GM19452 (cell line): ENCODE data around the gene MUC2.

Experiments
- ATAC-seq: cut with Tn5 transposase; IDR thresholded peaks from one replicate; pipeline ENCODE4 v1.9.1; 2021; ENCODE audit not compliant: unreplicated experiment

MUC2 gene

GRCh38 chr11:1036303-1036923 lies 38.3 kb upstream of the MUC2 start, which contains the start of gene MUC6:
MUC6 (minus strand) TSS chr11:1036718; CDS start chr11:1036655, 63 bp downstream.
- no peak for ATAC-seq

GRCh38 chr11:1036931-1037330 lies 37.7 kb upstream of the MUC2 start:
- ATAC-seq, result no peak

GRCh38 chr11:1037506-1038055 lies 37.1 kb upstream of the MUC2 start:
- no peak for ATAC-seq

DNA sequence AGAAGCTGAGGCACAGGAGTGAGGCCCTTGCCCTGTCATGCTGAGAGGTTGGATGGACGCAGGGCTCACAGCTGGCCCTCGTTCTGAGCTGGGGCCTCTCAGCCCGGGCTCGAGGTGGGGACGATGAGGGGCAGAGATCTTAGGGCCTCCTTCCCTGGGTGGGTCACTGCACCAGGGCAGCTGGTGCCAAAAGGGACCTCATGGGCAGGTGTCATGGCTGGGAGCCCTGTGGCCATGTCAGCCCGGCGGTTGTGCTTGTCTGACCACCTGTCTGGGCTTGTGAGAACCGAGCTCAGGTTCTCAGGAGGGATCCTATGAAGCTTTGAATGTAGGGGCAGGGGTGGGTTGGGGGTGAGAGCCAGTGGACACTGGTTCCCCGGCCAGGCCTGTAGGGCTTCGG lies 36.3 kb upstream of the MUC2 start:
- no peak for ATAC-seq

DNA sequence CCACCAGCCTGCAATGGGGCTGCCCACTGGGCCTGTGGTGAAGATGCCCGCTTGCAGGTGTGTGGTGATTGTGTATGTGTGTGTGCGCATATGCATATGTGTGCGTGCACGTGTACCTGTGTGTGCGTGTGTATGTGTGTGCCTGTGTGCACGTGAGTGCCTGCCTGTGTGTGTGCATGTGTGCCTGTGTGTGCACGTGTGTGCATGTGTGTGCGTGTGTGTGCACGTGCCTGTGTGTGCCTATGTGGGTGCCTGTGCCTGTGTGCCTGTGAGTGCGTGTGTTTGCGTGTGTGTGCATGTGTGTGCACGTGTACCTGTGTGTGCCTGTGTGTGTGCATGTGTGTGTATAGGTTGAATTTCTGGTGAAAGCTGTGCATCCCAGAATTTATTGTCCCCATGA lies 35.8 kb upstream of the MUC2 start:
- no peak for ATAC-seq

GRCh38 chr11:1039481-1040427 lies 34.9 kb upstream of the MUC2 start:
- no peak for ATAC-seq

DNA sequence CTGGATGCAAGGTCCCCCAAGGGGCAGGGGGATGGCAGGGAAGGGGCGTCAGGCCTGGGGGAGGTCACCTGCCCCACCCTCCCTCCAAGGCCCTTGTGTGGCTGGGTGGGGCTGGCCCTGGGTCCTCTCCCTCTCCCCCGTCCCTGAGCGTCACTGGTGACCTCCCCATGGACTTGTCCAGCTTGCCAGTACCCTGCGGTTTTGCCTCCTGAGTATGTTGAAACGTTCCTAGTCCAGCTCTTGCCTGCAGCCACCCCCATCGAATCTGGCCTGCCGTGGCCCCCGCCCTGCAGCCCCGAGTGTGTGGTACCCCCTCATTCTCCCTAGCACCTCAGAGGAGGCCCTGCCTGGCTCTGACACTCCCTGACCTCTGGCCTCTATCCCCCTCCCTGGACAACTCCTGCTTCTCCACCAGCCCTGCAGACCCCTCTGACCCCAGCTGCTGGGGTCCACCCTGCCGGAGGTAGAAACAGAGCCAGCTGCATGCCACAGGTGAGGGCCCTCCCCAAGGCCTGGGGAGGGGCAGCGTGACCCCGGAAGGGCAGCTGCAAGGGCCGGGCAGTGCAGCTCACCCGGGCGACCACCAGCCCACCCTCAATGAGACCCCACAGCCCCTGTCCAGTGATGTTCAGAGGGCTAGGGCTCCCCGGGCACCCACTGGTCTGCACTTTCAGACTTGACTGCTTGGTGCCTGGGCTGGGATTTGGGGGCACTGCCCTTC lies 34.1 kb upstream of the MUC2 start:
- no peak for ATAC-seq

DNA sequence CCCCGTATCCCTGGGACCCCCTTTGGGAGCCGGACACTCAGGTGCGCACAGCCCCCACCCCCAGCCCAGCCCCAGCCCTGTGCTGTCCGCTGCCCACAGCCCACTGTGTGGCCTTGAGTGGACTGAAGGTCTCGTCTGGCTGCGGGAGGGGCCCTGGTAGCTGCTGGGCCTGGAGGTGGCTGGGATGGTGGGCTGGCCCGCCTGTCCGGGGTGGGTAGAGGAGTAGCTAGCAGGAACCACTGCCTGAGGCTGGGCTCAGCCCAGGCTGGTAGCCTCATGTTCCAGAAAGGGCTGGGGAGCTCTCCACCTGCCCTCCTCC lies 33.6 kb upstream of the MUC2 start:
- no peak for ATAC-seq

- ATAC-seq, result no peak
These were observed 33.2 kb upstream of the MUC2 start for GRCh38 chr11:1041471-1041870.

DNA sequence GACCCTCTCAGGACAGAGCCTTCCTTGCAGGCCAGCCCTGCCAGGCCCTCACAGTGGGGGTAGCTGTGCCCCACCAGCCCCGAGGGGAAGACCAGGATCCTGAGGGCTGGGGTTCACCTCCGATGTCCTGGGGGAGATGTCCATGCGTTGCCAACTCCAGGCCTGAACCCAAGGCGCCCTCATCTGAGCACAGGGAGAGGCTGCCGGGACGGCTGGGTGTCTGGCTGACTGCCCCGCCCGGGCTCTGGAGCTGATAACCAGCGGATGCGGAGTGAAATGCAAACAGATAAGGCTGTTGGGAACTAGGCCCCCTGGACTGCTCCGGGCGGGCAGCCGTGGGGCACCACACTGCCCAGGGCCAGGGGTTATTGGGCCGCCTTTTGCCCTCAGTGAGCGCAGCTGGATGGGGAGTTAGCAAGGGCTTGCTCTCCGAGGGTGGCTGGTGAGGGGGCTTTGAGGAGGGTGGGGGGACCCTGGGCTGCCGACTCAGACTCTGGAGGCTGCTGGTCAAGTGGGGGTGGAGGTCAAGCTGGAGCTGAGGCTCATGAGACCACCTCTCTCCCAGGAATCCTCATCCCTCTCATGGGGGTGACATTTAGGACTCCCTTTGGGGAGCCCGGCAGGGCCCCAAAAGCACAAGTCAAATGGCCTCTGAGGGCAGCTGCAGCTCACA lies 32.6 kb upstream of the MUC2 start:
- no peak for ATAC-seq

DNA sequence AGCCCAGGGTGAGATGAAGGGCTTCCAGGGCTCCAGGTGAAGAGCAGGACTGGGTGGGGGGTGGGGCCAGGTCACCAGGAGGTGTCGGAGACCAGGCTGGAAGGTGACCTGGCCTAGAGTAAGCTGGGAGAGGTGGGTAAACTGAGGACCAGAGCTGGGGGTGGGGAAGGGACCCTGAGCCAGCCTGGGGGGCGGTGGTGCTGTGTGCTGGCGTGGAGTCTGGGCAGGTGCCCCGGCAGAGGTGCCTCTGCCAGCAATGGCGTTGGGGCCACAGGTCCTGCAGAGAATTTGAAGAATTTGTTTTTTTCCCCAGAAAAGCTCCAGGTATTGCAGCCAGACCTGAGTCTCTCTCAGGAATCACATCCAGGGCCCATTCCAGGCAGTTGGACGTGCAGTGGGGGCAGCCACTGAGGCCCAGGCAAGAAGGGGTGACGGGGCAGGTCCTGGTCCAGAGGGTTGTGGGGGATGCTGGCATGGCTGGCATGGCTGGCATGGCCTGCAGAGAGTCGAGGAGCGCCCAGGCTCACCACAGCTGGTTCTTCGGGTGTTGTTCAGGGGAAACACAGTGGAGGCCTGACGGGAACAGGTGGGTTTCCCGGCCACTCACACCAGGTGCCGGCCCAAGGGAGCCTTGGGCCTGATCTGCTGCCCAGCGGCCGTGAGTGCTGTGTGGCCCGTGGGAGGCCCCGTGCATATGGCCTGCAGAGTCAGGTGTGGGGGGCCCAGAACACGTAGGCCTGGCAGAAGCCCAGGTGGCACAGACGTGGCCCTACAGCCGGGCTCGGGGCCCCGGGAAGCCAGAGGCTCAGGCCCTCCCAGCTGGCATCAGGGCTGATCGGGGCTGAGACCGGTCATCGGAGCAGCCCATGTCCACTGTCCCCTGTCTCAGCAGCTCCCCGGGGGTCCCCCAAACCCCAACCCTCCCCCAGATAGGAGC lies 31.8 kb upstream of the MUC2 start:
- no peak for ATAC-seq

- ATAC-seq, result no peak
These were observed 31.0 kb upstream of the MUC2 start for GRCh38 chr11:1043563-1044096.

GRCh38 chr11:1044160-1044559 lies 30.5 kb upstream of the MUC2 start:
- no peak for ATAC-seq

GRCh38 chr11:1047595-1048156 lies 27.0 kb upstream of the MUC2 start:
- no peak for ATAC-seq

- ATAC-seq, result no peak
These were observed 26.2 kb upstream of the MUC2 start for GRCh38 chr11:1048375-1049070.

GRCh38 chr11:1049071-1049405 lies 25.6 kb upstream of the MUC2 start:
- no peak for ATAC-seq

GRCh38 chr11:1049431-1049891 lies 25.2 kb upstream of the MUC2 start:
- no peak for ATAC-seq

DNA sequence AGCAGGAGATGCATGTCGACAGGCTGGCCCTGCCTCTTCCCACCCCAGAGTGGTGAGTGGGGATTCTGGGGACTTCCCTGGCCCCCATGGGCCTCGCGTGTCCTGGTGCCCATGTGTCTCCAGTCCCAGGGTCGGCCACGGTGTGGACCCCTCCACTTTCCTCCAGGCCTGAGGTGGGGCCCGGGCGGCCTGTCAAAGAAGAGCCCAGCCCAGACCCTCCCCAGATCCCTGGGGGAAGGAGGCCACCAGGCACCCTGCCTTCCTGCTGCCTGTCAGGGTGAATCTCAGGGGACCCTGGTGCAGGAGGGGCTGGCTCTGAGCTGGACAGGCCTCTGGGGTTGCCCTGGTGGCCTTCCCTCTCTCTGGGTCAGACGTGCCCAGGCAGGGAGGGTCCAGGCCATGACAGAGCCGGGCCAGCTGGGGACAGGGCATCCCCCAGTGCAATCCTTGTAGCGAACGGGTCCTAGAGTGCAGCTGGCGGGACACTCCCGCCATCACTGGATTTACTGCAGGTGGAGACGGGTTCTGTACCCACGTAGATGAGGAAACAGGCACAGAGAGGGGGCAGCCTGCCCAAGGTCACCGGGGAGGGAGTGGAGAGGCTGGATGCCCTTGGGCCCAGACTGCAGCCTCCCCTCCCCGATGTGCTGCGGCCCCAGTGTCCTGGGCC lies 24.6 kb upstream of the MUC2 start:
- ATAC-seq, result no peak
